HG02763 (cell line): ENCODE data around the gene UAP1L1.
A peak's percentile ranks its signal among the peaks of the same experiment; 100 is the strongest.

Experiments
- ATAC-seq: cut with Tn5 transposase; IDR thresholded peaks from one replicate; pipeline ENCODE4 v1.9.1; 2021; ENCODE audit warnings: mild to moderate bottlenecking, moderate library complexity; ENCODE audit not compliant: unreplicated experiment

The UAP1L1 gene

DNA sequence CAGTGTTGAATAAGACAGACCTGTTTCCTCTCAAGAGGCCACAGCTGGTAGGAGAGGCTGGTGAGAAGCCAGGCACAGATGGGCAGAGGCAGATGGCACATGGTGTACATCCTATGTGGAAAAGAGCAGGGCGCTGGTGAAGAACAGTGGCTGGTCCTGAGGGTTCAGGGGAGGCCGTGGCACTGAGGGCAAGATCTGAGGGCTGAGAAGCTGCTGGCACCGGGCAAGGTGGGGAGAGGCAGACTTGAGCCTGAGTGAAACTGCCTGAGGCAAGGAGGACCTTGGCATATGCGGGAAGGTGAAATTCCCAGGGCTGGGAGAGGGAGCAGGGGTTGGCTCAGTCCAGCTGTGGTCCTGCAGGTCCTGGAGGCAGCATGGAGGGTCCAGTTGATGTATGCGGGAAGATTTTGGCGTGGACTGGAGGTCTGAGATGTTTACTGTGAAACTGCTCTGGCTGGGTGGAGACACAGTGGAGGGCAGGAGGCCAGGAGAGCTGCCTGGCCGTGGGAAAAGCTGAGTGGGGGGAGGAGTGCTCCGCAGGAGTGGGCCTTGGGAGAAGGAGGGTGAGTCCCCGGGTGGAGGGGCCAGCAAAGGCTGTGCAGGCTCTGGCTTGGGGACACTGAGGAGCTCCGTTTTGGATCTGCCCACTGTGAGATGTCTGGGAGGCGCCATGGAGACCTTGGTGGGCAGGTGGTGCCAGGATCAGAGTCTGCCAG is 12.1 kb downstream of the UAP1L1 start:
- ATAC-seq: no peak

DNA sequence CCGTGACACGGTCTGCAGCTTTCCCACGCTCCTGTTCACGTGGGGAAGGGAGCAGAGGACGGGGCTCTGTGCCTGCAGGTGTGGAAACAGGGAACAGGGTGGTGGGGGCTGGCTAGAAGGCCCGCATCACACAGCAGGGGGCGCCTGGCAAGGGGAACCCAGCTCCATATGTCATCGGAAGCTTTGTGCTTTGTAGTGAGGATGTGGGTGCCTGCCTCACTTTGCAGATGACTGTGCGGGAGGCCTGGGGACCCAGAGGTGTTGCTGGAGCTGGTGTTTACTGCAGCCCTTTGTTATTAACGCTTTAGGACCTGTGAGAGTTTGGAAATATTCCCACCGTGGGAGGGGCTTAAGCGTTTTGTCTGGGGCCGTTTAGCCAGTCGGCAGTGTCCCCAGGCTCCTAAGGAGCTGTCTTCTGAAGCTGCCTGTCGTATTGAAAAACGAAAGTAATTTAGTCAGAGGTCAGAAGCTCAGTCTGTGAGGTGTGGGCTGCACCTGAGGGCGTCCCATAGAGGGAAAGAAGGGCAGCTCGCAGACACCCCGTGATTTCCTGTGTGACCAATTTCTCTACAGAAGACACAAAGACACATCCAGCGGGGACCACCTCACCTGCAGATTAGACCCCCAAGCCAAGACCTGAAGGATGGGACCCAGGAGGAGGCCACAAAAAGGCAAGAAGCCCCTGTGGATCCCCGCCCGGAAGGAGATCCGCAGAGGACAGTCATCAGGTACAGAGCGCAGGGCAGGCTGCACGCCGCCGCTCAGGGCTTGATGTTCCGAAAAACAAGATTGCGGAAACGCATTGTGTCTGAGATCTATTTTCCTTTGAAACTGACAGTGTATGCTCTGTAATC is 18.6 kb downstream of the UAP1L1 start:
- peak; percentile 54 for ATAC-seq

DNA sequence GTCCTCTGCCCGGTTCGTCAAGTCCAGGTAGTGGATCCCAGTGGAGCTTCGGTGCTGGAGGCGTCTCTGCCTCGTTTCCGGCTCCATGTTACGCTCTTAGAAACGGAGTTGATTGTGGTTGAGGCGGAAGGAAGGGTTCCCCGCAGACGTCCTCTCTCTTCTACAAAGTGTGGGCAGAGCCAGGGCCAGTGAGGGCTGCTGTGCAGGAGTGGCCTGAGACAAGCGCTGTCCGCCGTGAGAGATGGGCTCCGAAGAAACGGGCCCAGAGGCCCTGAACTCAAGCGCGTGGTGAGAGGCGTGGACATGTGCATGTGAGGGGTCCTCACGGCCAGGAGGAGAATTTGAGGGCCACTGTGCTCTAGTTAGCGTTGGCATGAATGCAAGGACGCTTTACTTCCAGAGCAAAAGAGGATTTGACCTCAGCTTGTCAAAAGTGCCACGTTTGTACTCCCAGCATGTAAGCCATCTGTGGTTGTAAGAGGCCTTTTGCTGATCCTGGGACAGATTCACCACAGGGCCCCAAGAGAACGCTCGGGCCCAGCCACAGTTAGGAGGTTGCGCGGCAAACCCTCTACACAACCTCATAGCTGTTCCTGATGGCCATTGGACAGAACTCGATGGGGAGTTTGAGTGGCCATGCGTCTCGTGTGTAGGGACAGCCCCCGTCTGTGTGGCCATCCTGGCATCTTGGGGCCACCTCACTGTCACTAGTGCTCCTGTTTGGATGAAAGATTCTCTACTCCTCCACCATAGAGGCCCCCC is 19.6 kb downstream of the UAP1L1 start:
- ATAC-seq: no peak

DNA sequence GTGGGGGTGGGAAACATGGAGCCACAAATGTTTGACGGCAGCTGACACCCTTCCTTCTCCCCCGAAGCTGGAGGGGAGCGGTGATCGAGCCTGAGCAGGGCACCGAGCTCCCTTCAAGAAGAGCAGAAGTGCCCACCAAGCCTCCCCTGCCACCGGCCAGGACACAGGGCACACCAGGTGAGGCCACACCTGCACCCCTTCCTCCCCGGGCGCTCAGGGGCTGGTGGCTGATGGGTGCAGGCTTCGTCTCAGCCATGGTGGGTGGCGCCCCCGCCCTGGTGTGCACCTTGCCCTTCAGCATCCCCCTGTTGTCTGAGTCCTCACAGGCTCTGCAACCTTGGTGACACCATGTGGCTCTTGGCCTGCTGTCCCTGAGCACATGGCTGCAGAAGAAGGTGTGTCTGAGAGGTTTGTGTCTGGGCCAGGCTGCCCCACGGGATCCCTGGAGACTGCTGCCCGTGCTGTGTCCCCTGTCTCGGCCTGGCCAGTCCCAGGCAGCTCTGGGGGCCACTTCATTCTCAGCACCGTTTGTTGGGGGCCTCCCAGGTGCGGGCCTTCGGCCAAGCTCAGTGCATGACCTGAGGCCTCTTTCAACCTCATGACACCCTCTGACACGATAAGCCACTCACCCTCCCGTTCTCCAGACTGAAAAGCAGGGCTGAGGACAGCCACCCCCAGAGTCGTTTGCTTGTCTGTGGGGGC is 20.6 kb downstream of the UAP1L1 start:
- ATAC-seq: no peak

DNA sequence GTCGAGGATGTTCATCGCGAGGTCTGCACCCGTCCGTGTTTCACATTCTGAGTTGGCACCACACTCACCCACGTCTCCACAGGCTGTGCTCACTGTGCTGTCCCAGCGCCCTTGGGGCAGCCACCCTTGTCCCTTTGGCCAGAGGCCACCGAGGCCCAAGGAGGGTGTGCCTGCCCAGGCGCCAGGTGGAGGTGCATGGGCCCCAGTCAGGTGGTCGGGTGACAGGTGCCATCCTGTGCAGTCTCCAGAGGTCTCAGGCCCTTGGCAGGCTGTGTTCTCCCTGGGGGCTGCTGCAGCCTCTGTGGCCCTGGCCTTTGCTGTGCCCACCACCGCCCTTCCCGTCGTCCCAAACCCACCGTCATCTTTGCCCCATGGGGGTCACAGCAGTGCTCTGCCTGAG is 21.9 kb downstream of the UAP1L1 start:
- no peak for ATAC-seq

DNA sequence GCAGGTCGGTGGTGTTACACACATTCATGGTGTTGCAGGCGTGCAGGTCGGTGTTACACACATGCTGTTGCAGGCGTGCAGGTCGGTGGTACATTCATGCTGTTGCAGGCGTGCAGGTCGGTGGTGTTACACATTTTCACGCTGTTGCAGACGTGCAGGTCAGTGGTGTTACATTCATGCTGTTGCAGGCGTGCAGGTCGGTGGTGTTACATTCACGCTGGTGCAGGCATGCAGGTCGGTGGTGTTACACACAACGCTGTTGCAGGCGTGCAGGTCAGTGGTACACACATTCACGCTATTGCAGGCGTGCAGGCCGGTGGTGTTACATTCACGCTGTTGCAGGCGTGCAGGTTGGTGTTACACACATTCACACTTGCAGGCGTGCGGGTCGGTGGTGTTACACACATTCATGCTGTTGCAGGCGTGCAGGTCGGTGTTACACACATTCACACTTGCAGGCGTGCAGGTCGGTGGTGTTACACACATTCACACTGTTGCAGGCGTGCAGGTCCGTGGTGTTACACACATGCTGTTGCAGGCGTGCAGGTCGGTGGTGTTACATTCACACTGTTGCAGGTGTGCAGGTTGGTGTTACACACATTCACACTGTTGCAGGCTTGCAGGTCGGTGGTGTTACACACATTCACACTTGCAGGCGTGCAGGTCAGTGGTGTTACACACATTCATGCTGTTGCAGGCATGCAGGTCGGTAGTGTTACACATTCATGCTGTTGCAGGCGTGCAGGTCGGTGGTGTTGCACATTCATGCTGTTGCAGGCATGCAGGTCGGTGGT is 26.1 kb downstream of the UAP1L1 start:
- ATAC-seq: no peak

DNA sequence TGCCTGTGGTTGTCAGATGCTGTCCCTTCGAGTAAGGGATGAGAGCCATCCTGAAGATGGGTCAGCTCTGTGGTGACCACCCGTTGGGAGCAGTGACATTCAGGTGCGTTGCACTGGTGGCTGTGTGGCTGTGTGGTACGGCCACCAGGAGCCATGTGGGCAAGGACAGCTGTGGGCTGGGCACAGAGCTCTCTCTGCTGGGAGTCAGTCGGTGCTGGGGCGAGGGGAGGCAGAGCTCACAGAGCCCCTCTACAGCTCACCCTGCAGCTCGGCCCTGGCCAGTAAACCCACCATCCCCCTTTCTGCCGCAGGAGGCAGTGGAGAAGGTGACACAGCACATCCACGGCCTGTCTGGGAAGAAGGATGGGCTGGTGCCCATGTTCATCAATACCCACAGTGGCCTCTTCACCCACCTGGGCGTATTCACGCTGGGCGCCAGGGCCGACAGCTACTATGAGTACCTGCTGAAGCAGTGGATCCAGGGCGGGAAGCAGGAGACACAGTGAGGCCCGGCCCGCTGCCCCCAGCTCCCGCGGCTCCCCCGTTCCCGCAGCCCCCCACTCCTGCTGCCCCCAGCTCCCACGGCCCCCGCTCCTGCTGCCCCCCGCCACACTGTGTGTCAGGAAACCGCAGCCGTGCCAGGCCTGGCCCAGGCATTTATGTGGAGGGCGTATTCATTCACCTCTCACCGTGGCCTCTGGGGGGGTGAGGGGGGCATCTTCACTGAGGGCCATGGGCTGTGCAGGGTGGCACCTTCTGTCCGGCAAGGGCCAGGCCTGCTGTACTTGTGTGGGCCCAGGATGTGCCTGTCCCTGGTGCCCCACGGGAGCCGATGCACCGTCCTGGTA is 28.7 kb downstream of the UAP1L1 start:
- ATAC-seq: no peak

DNA sequence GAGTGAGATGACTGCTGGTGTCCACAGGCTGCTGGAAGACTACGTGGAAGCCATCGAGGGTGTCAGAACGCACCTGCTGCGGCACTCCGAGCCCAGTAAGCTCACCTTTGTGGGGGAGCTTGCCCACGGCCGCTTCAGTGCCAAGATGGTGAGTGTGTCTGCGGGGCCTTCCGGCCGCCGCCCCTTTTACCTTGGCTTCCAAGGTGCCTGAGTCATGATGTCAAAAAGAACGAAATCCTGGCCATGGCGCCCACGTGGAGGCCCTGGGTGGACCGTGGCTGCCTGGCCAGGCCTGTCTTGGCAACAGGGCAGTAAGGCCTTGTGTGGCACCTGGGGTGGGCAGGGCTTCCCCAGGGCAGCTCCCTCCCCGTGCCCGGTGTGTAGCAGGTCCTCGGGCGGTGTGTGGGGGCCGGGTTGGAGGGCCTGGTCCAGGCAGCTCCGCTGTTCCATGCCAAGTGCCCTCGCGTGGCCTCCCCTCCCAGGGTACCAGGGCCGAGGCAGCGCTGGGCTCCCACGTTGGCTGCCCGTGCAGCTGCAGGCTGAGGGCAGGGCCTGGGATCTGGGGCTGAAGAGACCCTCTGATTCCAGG is 29.4 kb downstream of the UAP1L1 start:
- ATAC-seq: no peak

DNA sequence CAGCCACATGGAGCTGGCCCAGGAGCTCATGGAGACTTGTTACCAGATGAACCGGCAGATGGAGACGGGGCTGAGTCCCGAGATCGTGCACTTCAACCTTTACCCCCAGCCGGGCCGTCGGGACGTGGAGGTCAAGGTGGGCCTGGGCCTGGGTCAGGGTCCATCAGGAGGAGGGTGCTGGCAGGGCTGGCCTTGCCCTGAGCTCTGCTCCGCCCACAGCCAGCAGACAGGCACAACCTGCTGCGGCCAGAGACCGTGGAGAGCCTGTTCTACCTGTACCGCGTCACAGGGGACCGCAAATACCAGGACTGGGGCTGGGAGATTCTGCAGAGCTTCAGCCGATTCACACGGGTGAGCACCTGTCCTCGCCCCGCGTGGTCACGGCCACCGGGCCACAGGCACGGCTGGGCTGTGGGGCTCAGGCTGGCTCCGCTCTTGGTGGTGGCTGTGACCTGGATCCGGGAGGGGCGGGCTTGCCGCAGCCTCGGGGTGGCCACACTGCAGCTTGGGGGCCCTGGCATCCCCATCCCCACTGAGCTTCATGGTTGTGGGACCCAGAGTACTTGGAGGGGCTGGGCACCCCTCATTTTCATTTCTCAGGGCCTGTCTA is 30.1 kb downstream of the UAP1L1 start:
- ATAC-seq: no peak

DNA sequence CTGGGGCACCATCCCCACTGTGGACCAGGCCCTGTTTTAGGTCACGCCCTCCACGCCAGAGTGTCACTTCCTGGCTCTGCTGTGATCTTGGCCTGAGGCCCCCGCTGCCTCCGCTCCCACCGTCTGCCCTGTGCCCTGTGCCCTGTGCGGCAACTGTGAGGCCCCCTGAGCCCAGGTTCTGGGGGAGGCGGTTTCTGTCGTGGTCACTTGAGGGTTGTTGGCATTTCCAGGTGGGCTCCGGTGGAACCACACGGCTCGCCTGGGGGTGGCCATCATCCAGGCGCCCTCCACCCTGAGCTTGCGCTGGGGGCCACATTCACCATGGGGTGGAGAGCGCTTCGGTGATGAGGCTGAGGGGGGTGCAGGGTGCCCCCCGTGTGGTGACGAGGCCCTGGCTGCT is 30.7 kb downstream of the UAP1L1 start:
- no peak for ATAC-seq

DNA sequence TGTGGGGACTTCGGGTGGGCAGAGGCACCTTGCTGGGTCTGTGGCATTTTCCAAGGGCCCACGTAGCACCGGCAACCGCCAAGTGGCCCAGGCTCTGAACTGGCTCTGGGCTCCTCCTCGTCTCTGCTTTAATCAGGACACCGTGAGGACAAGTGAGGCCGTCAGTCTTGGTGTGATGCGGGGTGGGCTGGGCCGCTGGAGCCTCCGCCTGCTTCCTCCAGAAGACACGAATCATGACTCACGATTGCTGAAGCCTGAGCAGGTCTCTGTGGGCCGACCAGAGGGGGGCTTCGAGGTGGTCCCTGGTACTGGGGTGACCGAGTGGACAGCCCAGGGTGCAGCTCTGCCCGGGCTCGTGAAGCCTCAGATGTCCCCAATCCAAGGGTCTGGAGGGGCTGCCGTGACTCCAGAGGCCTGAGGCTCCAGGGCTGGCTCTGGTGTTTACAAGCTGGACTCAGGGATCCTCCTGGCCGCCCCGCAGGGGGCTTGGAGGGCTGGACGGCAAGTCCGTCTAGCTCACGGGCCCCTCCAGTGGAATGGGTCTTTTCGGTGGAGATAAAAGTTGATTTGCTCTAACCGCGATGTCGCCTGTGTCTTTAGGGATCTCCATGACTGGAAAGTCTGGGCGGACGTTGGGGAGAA is 31.4 kb downstream of the UAP1L1 start:
- ATAC-seq: no peak

DNA sequence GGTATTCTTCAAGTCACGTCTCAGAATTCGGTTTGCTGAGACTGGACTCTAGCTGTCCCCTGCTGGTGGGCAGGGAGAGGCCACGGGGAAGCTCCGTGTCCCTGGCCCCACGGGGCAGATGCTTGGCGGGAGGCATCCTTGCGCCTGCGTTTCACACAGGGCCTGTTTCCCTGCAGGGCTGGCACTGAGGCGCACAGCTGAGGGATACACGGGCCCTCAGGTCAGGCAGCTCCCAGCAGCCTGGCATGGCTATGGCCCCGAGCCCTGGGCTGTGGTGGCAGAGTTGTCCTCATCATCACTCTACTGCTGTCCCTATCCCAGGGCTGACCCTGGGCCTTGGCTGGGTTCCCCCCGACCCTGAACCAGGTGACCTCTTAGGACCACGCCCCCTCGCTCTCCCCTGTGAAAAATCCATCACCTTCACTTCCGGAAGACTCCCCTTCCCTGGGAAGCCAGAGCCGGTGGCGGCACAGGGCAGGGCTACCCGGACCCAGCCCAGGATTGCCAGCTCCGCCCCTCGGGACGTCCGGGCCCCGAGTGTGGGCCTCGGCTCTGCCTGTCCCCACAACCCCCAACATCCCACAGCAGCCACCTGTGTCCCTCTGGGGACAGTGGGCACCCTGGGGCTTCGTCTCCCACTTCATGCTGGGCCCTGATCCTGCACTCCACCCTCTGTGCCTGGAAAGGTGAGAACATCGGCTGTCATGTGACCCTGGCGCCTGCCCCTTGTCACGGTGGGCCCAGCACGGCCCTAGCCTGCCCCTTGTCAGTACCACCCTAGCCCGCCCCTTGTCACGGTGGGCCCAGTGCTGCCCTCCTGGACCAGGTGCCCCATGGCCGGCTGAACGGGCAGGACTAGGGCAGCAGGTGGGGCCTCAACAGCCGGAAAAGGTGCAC is 32.2 kb downstream of the UAP1L1 start:
- ATAC-seq: no peak

DNA sequence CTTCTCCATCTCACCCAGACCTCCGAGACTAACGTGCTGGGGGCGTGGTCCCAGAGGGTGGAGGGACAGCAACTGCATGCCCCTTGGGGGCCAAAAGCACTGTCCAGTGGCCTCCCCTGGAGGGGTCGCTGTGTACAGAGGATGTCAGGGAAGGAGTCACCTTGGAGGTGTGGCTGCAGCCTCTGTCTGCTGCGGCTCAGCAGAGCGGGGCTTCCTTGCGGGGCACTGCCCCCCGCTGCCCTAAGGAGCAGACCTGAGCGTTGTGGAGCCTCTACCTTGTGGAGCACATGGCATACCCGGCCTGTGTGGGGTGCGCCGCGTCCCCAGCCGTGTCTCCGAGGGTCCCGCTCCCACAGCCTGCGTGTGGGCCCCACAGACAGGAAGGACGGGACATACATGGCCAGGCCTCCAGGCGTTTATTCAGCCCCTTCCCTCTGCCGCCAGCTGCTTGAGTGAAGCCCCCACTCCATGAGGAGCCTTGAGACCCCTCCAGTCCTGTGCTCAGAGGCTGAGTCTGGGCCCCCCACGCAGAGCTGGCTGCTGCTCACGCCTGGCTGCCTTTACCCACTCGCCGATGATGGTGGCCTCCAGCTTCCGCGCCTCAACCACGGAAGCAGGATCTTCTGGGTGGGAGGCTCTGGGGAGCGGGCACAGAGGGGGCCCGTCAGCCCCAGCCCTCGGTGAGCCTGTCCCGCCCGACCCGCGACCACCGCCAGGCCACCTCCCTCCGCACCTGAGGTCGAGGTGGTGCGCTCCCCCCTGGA is 33.0 kb downstream of the UAP1L1 start:
- ATAC-seq: no peak

DNA sequence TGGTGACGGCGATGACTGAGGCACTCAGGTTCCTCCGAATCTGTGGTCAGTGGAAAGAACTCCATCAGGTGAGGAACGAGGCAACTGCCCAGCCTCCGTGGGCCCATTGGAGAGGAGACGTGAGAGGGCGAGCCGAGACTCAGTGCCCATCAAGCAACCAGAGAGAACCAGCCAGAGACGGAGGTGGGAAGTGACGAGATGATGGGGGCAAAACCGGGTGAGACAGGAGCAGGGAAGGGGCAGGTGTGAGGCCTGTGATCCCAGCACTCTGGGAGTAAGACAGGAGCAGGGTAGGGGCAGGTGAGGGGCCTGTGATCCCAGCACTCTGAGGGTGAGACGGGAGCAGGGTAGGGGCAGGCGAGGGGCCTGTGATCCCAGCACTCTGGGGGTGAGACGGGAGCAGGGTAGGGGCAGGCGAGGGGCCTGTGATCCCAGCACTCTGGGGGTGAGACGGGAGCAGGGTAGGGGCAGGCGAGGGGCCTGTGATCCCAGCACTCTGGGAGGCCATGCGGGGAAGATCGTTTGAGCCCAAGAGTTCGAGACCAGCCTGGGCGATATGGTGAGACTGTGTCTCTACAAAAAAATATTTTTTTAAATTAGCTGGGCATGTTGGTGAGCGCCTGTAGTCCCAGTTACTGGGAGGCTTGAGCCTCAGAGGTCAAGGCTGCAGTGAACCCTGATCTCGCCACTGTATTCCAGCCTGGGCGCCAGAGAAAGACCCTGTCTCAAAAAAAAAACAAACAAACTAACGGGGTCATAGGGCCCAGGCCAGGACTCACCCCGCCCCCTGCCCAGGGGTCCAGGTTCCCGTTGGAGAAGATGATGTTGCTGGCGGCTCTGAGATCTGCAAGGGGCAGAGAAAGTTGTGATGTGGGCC is 33.8 kb downstream of the UAP1L1 start:
- no peak for ATAC-seq
